Keratinocyte (primary cell): Measurements from ENCODE around the gene SSR3.
"Not testable (repeated sequence)": the region's sequence is repeated elsewhere in the genome, so short reads cannot be mapped to it uniquely, and the experiment has no call there.

Source experiments
- CTCF ChIP-seq, 3 experiments: IDR thresholded peaks in 1 of 3; conservative IDR thresholded peaks in 1 of 3; optimal IDR thresholded peaks in 1 of 3; 2 replicates in 2 of 3; 3 replicates in 1 of 3; pipeline versions ENCODE3 to v1.5.1; 2011; ENCODE audit warnings: low read length in 3 of 3, mild to moderate bottlenecking in 3 of 3, moderate library complexity in 2 of 3, control low read depth in 1 of 3, inconsistent platforms in 1 of 3; ENCODE audit not compliant: insufficient read depth in 2 of 3; ENCODE audit errors: extremely low read depth in 1 of 3
- EZH2 ChIP-seq: IDR thresholded peaks from one replicate; pipeline ENCODE4 v1.6.1; 2012; ENCODE audit warnings: inconsistent platforms, mild to moderate bottlenecking, low read length, moderate library complexity

GRCh38 chr3:156569881-156570280, 15.0 kb upstream of the SSR3 start:
- not testable (repeated sequence) for TF ChIP-seq CTCF (optimal IDR thresholded peaks at IDR 0.05 in 1 of 3, IDR thresholded peaks at IDR 0.05 in 1 of 3, conservative IDR thresholded peaks at IDR 0.05 in 1 of 3; ENCODE audit: extremely low read depth in 1 of 3, insufficient read depth in 2 of 3, low read length in 3 of 3); EZH2
